ENCODE results near the gene ITGB4. TPM values are rescaled to one million over a fixed set of nuclear protein-coding genes. Genes with fewer than 3 reads are reported as not detected.

The ITGB4 gene
- polyA plus RNA-seq, 2 of the 4 experiments (the other 2 are of a cell fraction): 20.6 to 37.4 TPM

GRCh38 chr17:75673487-75673886 is 47.8 kb upstream of the ITGB4 start:
- WGBS (ENCODE audit: missing lambda C conversion rate): 85% methylated on average over 4 of the region's 4 CpGs
- no peak for DNase-seq (ENCODE audit: low read depth in 1 of 2, low spot score in 1 of 2)
- ATAC-seq: peak in 1 of 2 experiments; percentile 47; a peak in 3 of 6 replicates
- Histone ChIP-seq H3K4me1 (peaks cover 23% of the 10 kb centered on the region), H3K4me2 (no peak overlapping the region), H3K9me3 (no peaks in the 10 kb centered on the region), H3K4me3 (no peak overlapping the region), H3K27ac (no peak overlapping the region)
- no peak for FAIRE-seq
- CTCF ChIA-PET: interaction anchor here (0.6 to 8.1 kb wide), 13 partner anchors 11 to 90 kb away, joined by 3 to 87 read pairs (median 18); partner anchors contain the start of gene SMIM5
- TF ChIP-seq NPAS2 (CRISPR knock-in tag; IDR thresholded peaks at IDR 0.05; ENCODE audit: borderline replicate concordance) (no peak), FOSB (CRISPR knock-in tag; IDR thresholded peaks at IDR 0.05) (no peak), EP300 (IDR thresholded peaks at IDR 0.05) (no peak), BHLHE40 (IDR thresholded peaks at IDR 0.05; ENCODE audit: low read depth, low read length) (no peak), ZSCAN20 (CRISPR knock-in tag; IDR thresholded peaks at IDR 0.05) (no peak), HOXA7 (CRISPR knock-in tag; IDR thresholded peaks at IDR 0.05) (no peak), TP53 (CRISPR knock-in tag; IDR thresholded peaks at IDR 0.05) (no peak), MYC (IDR thresholded peaks at IDR 0.05; ENCODE audit: borderline replicate concordance, low read length) (no peak), ZC3H11A (IDR thresholded peaks at IDR 0.05) (no peak), RNF2 (IDR thresholded peaks at IDR 0.05; ENCODE audit: borderline replicate concordance, low read depth) (no peak)
- POLR2A ChIA-PET: interaction anchor here (1.1 to 1.5 kb wide), 3 partner anchors 74 to 549 kb away, joined by 4 to 5 read pairs (median 4); no protein-coding TSS in a partner anchor

- no peak for TF ChIP-seq RNF2 (IDR thresholded peaks at IDR 0.05; ENCODE audit: borderline replicate concordance, low read depth)
- TF ChIP-seq PHF8 (IDR thresholded peaks at IDR 0.05; ENCODE audit: borderline replicate concordance, low read depth): no peak
- no peak for TF ChIP-seq ZFP36 (IDR thresholded peaks at IDR 0.05; ENCODE audit: borderline replicate concordance, partially characterized antibody)
- no peak for TF ChIP-seq USF2 (IDR thresholded peaks at IDR 0.05)
- no peak for TF ChIP-seq MAZ (IDR thresholded peaks at IDR 0.05; ENCODE audit: borderline replicate concordance, low read depth, low read length)
- FAIRE-seq (no peak), ATAC-seq (no peak), DNase-seq (ENCODE audit: low read depth in 1 of 2, low spot score in 1 of 2) (no peak)
- Histone ChIP-seq H3K9me3 (no peaks in the 10 kb centered on the region), H3K4me2 (no peak overlapping the region), H3K27ac (no peak overlapping the region; a peak in 1 of 6 replicates), H3K4me1 (peaks cover 49% of the 10 kb centered on the region), H3K4me3 (no peak overlapping the region)
- 74% methylated on average over 3 of the region's 3 CpGs for WGBS (ENCODE audit: missing lambda C conversion rate)
- CTCF ChIA-PET: interaction anchor here (1.1 to 8.1 kb wide), 9 partner anchors 12 to 48 kb away, joined by 3 to 87 read pairs (median 20); partner anchors contain the start of gene SMIM5
- POLR2A ChIA-PET: no interaction called here
These were observed 44.8 kb upstream of the ITGB4 start for GRCh38 chr17:75676461-75676860.

GRCh38 chr17:75679706-75680211 is 41.5 kb upstream of the ITGB4 start:
- Histone ChIP-seq H3K9me3 (no peaks in the 10 kb centered on the region), H3K4me1 (peaks cover 76% of the 10 kb centered on the region), H3K4me2 (peak overlapping the region; percentile 63), H3K4me3 (no peak overlapping the region), H3K27ac (peak overlapping the region; percentile 75 to 93)
- ChIA-PET CTCF (interaction anchor here (0.7 to 19.2 kb wide), 22 partner anchors 9 to 199 kb away, joined by 3 to 148 read pairs (median 4); partner anchors contain the start of genes RECQL5 and SMIM5), POLR2A (interaction anchor here (0.5 to 1.7 kb wide), 5 partner anchors 30 to 100 kb away, joined by 3 to 7 read pairs (median 3); no protein-coding TSS in a partner anchor)
- 3% methylated on average over 11 of the region's 11 CpGs for WGBS (ENCODE audit: missing lambda C conversion rate)
- DNase-seq (ENCODE audit: low read depth in 1 of 2, low spot score in 1 of 2) (peak; percentile 83 to 89), FAIRE-seq (peak; percentile 39), ATAC-seq (peak; percentile 77 to 80)
- TF ChIP-seq CTCF (IDR thresholded peaks at IDR 0.05) (peak; percentile 96), JUN (IDR thresholded peaks at IDR 0.05) (peak; percentile 51 to 61; a peak in 4 of 5 replicates), RARB (CRISPR knock-in tag; IDR thresholded peaks at IDR 0.05) (no peak), CEBPB (IDR thresholded peaks at IDR 0.05) (peak in 1 of 2 experiments; percentile 47; a peak in 1 of 4 replicates), BHLHE40 (IDR thresholded peaks at IDR 0.05; ENCODE audit: low read depth, low read length) (no peak), POLR2AphosphoS2 (conservative IDR thresholded peaks at IDR 0.05; ENCODE audit: low read length) (peak; percentile 84), EHMT2 (IDR thresholded peaks at IDR 0.05; ENCODE audit: low read depth) (no peak), TFCP2L1 (CRISPR knock-in tag; IDR thresholded peaks at IDR 0.05) (no peak), EP300 (IDR thresholded peaks at IDR 0.05) (peak in 1 of 2 experiments; percentile 58; a peak in 2 of 5 replicates), MYC (IDR thresholded peaks at IDR 0.05; ENCODE audit: borderline replicate concordance, low read length) (no peak), RAD21 (conservative IDR thresholded peaks at IDR 0.05 in 1 of 2, IDR thresholded peaks at IDR 0.05 in 1 of 2) (peak; percentile 94 to 98), E2F6 (IDR thresholded peaks at IDR 0.05; ENCODE audit: borderline replicate concordance, low read depth) (no peak), FOXS1 (CRISPR knock-in tag; IDR thresholded peaks at IDR 0.05) (peak; percentile 32; the same call in 1 of the 2 replicates), GATA3 (IDR thresholded peaks at IDR 0.05; ENCODE audit: borderline replicate concordance) (peak; percentile 76), SMC3 (IDR thresholded peaks at IDR 0.05) (peak; percentile 99), FOSL2 (IDR thresholded peaks at IDR 0.05) (no peak), FOSL2 (CRISPR knock-in tag; IDR thresholded peaks at IDR 0.05) (peak; percentile 35; the same call in 1 of the 2 replicates), HOXB5 (CRISPR knock-in tag; IDR thresholded peaks at IDR 0.05) (0 out of 2 replicates have a peak, but pooled peaks have one; percentile 23), ESRRA (IDR thresholded peaks at IDR 0.05; ENCODE audit: borderline replicate concordance, low read length) (no peak)
